ENCODE data around the gene DGKG. TPM values are rescaled to one million over a fixed set of nuclear protein-coding genes. Genes with fewer than 3 reads are reported as not detected.

The DGKG gene
- total and polyA plus RNA-seq, 9 of the 15 experiments (the other 6 are each of a cell fraction or from before 2014, with no cell fraction given): 0.01 to 0.36 (median 0.15) TPM

GRCh38 chr3:186132487-186132886, 229.5 kb downstream of the DGKG start:
- Histone ChIP-seq H3K4me3 (no peak overlapping the region), H2AFZ (ENCODE audit: low read depth, low read length) (no peak overlapping the region), H3K79me2 (ENCODE audit: control insufficient read depth, insufficient read depth, low read length) (no peaks in the 10 kb centered on the region), H3K36me3 (ENCODE audit: control insufficient read depth, insufficient read depth, low read length) (no peaks in the 10 kb centered on the region), H3K4me2 (ENCODE audit: insufficient read depth, low read length) (no peak overlapping the region), H4K20me1 (replicated peaks; ENCODE audit: control insufficient read depth, insufficient read depth, low read length) (0 out of 2 replicates have a peak, but pooled peaks cover 8% of the 10 kb centered on the region), H3K27ac (ENCODE audit: extremely low read depth, low read depth, low read length) (no peak overlapping the region), H3K9me3 (replicated peaks; ENCODE audit: control insufficient read depth, insufficient read depth, low read depth, low read length) (no peaks in the 10 kb centered on the region), H3K27me3 (ENCODE audit: control insufficient read depth in 2 of 2, insufficient read depth in 2 of 2, low read length in 2 of 2) (peaks cover 42 to 56% of the 10 kb centered on the region in 2 experiments), H3K9ac (ENCODE audit: insufficient read depth in 1 of 2, low read depth in 2 of 2, low read length in 2 of 2) (no peak overlapping the region), H3K9me1 (ENCODE audit: control insufficient read depth, insufficient read depth, low read length) (no peaks in the 10 kb centered on the region), H3K4me1 (replicated peaks in 1 of 2; ENCODE audit: control insufficient read depth in 2 of 2, insufficient read depth in 2 of 2, low read length in 2 of 2) (no peaks in the 10 kb centered on the region; a peak in 1 of 5 replicates)
- in situ Hi-C loops (cut with MboI): no loop called here
- ATAC-seq (no peak), DNase-seq (ENCODE audit: extremely low read depth in 1 of 4, low spot score in 3 of 4) (no peak), FAIRE-seq (no peak)
- BruUV-seq (replicated peaks): no TSS peak
- POLR2A ChIA-PET: interaction anchor here (0.8 to 1.4 kb wide), 2 partner anchors 8 to 14 kb away, joined by 3 read pairs; no protein-coding TSS in a partner anchor
- CTCF ChIA-PET (ENCODE audit: low intra/inter-chr PET ratio): no interaction called here
- WGBS (ENCODE audit: insufficient coverage, low coverage, missing lambda C conversion rate): 0% methylated on average over 2 of the region's 2 CpGs
- intact Hi-C loops (cut with micrococcal nuclease): no loop called here
- TF ChIP-seq BCLAF1 (IDR thresholded peaks at IDR 0.05; ENCODE audit: borderline replicate concordance in 1 of 2, control insufficient read depth in 1 of 2, low read depth in 2 of 2, low read length in 1 of 2) (no peak), PHF20 (IDR thresholded peaks at IDR 0.05; ENCODE audit: partially characterized antibody) (no peak), BRCA1 (IDR thresholded peaks at IDR 0.05) (no peak), BRCA1 (CRISPR knock-in tag; IDR thresholded peaks at IDR 0.05) (no peak), TSC22D4 (tag; IDR thresholded peaks at IDR 0.05) (no peak), ZNF354B (CRISPR knock-in tag; IDR thresholded peaks at IDR 0.05) (no peak), HOMEZ (CRISPR knock-in tag; IDR thresholded peaks at IDR 0.05) (no peak), MNT (conservative IDR thresholded peaks at IDR 0.05) (no peak), SIN3B (IDR thresholded peaks at IDR 0.05; ENCODE audit: low read depth) (no peak), PKNOX1 (IDR thresholded peaks at IDR 0.05) (no peak), ZNF589 (CRISPR knock-in tag; IDR thresholded peaks at IDR 0.05; ENCODE audit: low read depth) (no peak)
